Hepatic stellate cell (primary cell): ENCODE results near the gene REEP3.

Experiments used
- DNase-seq: peaks from one replicate; pipeline ENCODE4 v3.0.0; 2011; ENCODE audit warnings: low spot score

Gene REEP3

DNA sequence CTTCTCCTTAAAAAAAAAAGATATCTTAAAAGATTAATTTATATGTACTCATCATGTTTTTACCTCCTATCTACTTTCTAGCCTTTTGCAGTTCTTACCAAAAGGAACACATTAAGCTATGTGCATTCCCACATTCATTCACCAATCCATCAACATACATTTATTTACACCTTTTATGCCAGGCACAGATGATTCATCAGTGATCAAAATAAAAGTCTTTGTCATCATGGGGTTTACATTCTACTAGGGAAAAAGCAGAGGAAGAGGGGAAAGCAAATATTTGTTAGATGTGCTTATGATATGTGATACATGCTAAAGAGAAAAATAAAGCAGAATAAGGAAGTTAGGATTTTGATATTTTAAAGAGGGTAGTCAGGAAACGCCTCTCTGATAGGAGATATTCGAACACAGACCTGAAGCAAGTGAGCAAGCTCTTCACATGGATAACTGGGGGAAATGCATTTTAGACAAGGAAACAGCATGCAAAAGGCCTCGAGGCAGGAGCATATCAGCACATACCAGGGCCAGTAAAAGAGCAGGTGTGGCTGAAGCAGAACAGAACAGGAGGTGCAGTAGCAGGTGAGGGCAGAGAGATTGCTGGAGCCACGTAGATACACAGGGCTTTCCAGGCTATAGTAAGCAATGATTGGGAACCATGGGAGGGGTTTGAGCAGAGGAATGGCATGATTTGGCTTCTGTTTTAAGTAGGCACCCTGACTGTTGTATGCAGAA, 67.4 kb downstream of the REEP3 start:
- no peak for DNase-seq

DNA sequence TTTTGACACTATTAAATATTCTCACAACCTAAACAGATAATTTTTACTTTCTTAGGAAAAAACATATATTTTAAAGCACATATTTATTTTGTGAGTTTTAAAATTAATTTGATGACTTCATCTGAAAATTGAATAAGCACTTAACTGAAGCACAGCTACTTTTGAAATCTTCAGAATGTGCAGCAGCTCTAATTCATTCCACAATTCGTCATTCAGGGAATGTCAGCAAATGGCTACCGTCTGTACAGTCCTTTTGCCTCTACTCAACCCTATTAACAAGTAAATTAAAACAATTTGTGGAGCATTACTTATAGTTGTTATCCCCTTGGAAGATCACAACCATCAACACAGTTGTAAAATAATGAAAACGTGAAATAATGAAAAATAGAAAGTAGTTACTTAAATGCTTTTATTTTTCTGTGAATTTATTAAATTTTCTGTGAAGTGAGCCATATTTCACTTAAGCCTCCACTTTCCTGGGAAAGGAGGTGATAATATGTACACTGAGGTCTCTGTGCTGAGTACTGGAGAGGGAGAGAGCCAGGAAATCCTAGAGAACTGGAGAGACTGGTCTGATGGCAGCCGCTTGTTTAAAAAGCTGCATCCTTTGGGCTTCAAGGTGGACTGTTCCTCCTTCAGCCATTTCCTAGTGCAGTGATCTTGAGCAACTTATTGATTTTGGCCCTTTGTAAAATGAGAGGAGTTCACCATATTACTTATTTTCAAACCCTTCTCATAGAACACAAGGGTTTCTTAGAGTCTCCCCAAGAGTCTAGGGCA, 70.6 kb downstream of the REEP3 start:
- no peak for DNase-seq

DNA sequence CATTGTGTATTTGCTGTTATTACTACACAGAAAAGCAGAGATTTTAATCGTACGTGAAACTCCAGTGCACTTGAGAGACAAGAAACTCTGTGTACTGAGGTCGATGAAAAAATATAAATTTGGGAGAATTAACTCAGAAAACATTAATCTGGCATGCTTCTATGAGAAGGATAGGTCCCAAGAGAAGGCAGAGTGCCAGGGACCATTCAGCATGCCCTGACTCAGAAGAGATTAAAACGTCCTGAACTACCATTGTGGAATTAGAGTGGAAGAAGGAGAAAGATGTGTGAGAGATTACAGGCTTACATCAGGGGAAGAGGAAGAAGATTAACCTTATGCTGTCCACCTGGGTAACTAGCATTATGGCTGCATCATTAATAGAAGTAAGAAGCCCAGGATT, 72.4 kb downstream of the REEP3 start:
- no peak for DNase-seq

DNA sequence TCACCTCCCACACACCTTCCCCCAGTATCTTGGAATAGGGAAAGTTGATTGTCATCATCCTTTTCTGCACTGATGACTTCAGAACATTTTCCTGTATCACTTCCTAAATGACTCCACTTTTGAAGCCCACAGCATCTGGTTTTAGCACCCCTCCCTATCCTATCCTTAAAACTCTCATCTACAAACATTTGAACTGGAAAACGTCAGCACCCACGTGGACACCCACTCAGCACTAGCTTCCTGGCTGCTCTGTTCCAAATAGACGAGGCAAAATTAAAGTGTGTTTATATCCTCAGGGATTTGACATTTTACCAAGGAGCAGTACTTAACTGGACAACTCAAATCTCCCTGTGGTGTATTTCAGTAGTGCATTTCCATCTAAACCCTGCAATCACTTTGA, 73.9 kb downstream of the REEP3 start:
- DNase-seq, result no peak

DNA sequence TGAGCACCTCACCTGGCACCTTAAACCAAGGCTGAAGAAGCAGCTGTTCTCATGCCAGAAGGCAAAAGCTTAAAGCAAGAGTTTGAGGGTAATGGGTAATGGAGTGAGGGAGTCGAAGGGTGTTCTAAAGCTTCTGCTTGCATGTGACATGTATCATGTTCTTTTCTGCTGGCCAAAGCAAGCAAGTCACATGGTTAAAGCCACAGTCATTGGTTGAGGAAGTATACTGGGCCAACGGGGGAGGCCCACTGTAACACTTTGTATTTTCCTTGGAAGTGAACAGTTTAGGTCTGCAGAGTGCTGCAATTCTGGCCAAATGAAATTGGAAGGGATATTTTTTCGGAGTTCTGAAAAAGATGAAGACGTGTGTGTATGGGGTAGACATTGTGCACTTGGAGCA, 75.7 kb downstream of the REEP3 start:
- DNase-seq, result no peak

DNA sequence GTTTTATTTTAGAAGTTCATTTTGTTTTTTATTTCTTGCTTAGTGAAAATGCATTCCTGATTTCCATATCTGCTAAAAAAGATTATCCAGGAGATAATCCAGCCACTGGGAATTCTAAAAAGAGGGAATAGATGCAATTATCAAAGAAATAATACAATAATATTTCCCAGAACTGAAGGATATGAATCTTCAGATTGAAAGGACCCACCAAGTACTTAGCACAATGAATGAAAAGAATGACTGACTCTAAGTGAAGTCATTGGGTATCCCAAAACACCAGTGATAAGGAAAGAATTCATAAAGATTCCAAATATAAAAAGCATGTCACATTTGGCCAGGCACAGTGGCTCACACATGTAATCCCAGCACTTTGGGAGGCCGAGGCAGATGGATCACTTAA, 79.3 kb downstream of the REEP3 start:
- no peak for DNase-seq

DNA sequence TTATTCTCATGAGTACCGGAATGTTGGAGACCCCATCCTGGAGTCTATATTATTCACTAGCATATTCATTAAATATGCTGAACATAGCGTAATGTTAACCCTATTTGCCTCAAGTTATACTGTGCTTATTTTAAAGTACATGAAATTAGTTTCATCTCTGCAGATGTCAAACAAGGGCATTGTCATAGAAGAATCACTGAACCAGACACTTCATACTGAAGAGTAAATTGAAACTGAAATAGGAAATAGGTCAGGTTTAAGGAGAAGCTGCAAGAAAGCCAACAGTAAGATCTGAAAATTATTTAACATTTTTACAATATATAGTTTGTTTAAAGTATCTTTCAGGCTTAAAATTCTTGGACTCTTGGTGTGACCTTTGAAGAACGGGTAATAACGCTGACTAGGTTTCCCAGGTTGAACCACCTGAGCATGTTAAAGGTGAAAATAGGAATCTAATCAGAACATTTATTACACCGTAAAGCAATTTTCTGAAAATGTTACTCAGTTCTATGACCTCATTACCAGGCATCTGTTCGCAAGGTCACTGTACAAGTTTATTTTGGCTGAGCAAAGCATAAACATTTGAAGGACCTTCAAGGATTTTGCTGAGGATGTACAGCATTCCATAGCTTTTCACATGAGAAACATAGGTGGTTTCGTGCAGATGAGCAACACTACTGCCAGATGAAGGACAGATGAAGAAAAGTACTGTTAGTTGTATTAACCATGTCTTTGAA, 82.7 kb downstream of the REEP3 start:
- peak; percentile 42 for DNase-seq

DNA sequence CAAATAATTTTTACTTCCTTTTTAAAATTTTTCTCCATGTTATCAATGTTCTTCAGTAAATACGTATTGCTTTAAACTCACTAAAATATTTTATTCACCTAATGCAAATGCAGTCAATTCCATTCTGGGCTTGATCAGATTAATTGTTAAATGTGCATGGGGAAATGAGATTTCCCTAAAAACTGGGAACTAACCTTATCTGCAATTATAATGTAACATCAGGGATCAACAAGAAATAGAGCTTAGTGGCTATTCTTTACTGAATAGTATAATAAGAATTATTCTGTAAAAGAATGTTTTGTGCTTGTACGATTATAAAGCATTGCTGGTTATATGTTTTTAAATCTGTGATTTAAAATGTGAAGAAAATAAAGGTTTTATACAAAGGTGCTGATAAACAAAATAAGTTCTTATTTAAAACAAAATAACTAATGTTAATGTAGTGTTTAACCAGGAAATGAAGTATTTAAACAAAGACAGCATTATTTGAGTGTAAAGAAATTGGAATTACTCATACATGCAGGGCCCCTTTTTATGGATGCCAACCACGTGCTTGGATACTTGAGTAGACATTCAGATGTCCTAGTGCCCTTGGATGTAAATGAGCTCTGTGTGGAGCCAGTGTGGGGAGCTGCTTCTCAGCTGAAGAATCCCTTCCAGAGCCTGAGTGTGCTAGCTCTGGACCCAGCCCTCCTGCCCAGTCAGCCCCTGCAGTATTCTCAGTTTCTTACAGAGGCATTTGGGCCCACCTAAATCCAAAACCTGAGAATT, 84.2 kb downstream of the REEP3 start:
- DNase-seq, result no peak

DNA sequence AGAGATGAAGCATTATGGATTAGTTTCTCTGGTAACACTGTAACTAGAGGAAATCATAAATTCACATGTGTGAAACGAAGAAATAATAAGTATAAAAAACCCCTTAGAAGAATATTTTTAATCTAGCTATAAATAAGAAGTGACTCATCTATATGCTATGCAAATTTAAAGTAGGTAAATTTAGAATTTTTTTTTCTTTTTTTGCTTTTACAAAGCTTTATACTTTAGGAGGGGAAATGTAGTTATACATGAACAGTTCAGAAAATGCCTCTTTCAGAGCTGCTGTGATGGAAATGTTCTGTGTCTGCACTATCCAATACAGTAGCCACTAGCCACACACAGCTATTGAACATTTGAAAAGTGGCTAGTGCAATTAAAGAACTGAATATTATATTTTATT, 87.3 kb downstream of the REEP3 start:
- no peak for DNase-seq

DNA sequence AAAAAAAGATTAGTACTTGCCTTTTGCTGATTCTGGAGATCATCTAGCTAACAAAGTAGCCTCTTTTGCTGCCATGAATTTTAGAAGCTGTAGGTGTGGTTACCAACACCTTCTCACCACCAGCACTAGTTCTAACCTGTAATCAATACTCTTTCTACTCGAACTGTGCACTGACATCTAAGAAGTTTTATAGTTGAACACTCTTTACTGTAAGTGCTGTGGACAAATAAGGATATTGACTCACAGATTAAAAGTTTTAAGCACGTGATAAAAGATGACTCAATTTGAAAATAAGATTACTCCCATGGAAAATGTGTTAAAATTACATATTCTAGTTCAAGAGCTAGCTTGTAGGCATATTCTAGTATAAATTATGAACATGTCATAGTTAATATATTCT, 89.9 kb downstream of the REEP3 start:
- peak; percentile 36 for DNase-seq

DNA sequence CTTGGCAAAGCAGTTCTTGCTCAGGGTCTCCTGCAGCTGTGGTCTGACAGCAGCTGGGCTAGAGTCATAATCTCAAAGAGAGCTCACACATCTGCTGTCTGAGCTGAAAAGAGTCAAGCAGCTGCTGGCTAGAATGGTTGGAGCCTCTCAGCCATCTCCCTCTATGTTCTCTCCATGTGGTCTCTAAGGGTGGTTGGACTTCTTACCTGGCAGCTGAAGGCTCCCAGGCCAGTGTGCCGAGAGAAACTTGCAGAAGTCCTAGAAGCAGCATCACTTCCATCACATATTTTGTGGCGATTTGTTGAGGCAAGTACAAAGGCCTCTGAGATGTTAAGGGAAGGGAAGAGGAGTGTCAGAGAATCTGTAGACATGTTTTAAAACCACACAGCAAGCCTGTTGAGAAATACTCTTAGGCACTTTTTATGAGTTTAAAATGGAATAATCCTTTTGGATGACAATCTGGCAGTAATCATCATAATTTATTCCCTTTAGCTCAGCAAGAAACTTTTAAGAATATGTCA, 93.2 kb downstream of the REEP3 start:
- no peak for DNase-seq

DNA sequence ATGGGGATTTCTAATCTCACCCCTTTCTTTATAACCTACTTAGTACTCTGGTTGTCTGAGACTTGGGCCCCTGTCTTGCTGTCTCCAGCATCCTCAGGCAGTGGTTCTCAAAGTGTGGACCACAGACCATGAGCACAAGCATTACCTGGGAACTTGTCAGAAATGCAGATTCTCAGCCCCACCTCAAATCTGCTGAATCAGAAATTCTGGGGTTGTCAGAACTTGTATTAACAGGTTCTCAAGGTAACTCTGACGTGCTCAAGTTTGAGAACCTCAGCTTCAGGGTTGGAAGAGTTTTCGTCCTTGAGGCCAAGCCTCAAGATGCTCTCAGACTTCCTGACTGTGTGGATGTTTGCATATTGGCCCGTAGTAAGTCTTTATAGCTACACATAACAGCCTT, 97.4 kb downstream of the REEP3 start:
- no peak for DNase-seq

DNA sequence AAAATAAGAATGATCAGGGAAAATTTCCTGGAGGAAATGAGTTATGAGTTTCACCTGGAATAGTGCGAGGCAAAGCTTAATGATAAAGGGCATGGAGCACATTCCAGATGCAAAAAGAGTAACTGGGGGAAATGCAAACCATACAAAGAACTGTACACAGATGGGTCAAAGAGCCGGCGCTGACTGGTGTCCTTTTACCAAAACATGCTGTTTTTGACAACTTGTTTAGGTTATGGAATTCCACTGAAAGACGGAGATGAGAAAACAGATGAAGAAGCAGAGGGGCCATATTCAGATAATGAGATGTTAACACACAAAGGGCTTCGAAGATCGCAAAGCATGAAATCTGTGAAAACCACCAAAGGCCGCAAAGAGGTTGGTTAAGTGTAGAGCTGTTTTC, 98.2 kb downstream of the REEP3 start:
- no peak for DNase-seq

DNA sequence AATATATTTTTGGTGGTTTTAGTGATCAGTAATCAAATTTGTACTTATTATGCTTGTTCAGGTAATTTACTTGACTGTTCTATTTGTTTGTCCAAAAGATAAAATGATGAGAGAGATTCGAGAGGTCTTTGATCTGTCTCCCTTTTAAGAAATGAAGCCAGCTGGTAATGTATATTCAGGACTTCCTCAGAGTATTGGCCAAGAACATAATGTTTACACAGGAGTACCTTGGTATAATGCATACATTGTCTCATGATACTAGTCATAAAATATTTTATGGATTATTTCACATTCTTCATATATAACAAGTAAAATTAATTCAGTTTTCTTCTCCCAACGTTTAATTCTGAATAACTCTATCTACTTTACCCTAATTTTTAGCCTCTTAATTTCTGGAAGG, 100.9 kb downstream of the REEP3 start:
- no peak for DNase-seq

DNA sequence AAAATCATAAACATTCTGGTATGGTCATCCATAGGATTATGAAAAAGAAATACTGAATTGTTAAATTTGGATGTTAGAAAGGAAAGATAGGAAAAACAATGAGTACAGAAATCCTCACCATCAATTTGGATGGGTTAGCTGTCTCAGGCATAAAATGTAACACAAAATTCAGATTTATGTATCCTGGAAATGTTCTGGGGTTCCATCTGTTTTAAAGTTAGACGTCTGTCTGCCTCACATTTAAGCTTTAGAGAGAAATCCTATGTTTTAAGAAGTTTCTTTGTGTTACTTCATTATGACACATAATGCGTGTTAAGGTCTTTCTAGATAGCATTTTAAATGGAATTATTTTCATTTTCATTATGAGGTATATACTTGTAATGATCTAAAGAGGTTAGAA, 103.5 kb downstream of the REEP3 start:
- no peak for DNase-seq

DNA sequence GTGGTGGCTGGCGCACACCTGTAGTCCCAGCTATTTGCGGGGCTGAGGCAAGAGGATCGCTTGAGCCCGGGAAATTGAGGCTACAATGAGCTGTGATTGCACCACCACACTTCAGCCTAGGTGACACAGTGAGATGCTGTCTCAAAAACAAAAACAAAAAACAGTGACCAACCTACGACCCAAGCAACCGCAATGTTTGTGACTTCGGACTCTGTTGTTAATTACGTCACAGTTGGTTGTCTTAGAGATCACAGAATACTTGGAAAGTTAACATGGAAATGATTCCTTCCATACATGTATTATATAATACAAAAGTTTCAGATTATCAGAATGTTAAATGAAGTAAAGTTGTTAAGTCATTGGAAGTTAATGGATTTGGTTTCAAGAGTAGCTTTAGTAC, 106.2 kb downstream of the REEP3 start:
- no peak for DNase-seq

DNA sequence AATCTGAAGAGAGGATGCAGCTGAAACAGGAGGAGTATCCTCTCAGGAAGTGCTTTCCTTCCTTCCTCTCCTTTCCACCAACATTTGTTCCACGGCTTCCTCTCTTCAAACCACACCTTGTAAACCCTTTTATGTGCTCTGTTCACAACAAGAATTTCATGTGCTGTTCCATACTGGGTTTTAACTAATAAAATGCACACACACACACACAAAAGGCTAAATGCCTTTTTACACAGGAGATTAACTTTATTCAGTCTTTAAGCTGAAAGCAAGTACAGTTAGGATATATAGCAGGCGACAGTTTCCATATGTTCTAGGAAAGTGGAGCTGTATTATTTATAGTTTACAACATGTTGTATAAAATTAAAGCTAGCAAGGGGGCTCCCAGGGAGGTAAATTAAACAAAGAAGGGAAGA, 106.7 kb downstream of the REEP3 start:
- no peak for DNase-seq

DNA sequence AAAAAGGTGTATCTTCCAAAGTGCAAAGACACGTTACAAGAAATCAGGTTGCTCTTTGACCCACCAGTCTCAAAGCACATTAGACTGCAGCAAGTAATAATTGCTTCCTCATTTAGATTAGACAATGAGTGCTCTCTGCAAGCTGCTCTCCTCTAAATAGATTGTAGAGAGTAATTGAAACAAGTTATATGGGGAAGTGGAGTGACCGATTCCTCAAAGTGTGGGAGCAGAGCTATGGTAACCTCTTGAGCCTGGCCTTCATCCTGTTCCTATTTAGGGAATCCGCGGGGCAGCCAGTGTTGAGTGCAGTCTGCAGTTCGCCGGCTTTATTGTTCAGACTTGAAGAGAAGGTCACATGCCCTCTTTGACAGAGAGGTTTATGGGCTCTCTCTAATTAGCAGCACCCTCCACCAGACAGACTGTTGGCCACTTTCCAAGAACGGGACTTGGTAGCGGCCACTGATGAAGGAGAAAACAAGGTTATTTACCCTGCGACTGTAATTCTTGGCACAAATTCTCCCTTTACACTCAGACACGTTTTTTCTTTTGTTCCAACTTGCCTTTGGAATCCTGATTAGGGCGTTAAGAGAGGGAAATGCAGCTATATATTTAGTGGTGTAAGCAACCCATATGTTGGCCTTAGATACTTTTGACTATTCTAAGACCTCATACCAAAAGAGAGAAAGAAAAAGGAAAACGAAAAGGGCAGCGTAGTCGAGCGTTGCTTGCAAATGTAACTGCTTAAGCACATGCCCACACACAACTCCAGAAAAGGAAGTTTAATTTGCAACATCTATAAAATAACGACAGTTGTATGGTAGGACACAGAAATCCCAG, 107.5 kb downstream of the REEP3 start:
- DNase-seq, result peak; percentile 21

DNA sequence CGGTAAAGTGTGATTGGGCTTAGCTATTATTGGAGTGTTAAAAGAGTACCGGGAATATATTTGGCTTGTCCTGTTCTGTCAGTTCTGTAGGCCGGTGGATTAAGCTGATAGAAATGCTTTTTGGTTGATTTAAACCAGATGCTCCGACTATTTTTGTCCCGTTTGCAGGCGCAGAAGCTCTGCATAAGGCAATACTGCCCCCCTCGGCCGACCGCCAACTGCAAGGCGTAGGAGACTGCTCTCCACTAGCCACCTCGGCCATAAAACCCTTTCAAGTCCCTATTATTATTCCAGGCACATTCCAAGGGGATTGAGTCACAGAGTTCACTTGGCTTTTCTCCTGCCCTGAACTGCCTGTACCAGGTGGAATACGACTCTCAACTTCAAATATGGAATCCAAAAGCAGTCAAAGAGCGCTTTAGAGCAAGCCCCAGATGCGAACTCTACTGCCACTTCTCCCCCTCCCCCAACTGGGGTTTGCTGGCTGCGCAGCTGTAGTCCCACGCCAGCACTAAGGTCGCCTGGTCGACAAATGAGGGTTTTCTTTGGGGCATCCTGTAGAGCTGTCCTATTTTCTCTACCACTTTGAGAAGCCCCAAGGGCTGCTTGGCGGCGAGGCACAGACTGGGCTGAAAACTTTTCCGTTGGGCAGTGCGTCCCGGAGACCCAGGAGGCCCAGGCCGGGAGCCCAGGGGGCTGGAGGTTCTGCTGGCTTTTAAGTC, 108.3 kb downstream of the REEP3 start:
- DNase-seq, result peak; percentile 79
